ENCODE results near the gene URB2. TPM values are rescaled to one million over a fixed set of nuclear protein-coding genes. Genes with fewer than 3 reads are reported as not detected.
A peak's percentile ranks its signal among the peaks of the same experiment; 100 is the strongest.

URB2 gene
- total RNA-seq = 10 to 100 TPM in 1 of 2 donors, 1 to 10 TPM in 1; 9.9 to 10.5 TPM
- polyA plus RNA-seq = 1 to 10 TPM; 1.2 to 2.6 TPM

DNA sequence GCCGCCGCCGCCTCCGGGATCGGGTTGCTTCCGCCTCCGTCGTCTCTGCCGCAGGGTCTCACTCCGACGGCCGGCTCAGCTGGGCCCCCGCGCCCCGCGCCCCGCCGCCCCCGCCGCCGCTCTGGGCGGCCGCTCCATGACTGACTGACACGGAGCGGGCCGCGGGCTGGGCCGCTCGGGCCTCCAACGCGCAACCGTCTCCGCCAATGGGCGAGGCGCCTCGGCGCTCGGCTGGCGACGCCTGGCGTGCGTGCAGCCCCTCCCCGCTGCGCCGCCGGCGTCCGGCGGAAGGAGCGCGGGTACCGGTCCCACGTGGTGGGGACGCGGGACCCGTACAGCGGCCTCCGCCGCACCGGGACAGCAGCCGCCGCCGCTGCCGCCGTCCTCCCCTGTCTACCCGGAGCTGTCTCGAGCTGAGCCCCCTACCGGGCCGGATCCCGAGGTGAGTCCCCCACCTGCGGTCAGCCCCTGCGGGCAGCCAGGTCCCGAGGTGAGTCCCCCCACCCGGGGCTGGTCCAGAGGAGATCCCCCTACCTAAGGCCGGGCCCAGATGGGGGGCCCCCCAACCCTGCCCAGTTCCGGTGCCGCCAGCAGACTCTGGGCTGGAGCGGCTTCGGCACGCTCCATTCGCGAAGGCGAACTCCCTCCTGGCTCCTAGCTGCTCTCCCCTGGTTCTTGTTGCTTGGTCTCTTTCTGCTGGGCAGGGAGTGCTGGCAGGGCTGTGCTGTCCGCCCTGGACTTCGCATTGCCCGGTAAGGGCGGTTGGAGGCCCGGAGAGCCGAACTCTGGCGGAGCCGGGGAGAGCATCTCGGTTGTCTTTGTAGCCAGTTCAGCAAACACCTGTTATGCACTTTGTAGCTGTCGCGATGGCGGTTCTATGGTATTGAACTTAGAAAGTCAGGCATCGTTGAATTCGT is at the start of gene URB2, which contains the start of gene TAF5L:
Gene URB2 (plus strand): TSS at position 333 of the 917 bp plus-strand sequence. CDS start 1,387 bp downstream, outside the sequence.
Gene TAF5L (minus strand): TSS at position 208 of the 917 bp plus-strand sequence. CDS start 11,640 bp downstream, outside the sequence.
- Histone ChIP-seq H3K36me3 (ENCODE audit: control insufficient read depth in 4 of 4, insufficient read depth in 3 of 4, low read depth in 1 of 4, low read length in 3 of 4) (peaks cover 0 to 1% (median 0%) of the 10 kb centered on the region in 4 donors), H3K27me3 (ENCODE audit: control insufficient read depth in 4 of 4, insufficient read depth in 4 of 4, low read length in 3 of 4) (no peaks in the 10 kb centered on the region), H3K27ac (ENCODE audit: low read depth in 1 of 2, low read length in 2 of 2) (peak within 1 kb of the TSS; percentile 70 to 77), H3K9me3 (ENCODE audit: control insufficient read depth in 4 of 4, low read length in 3 of 4) (no peaks in the 10 kb centered on the region), H3K4me1 (ENCODE audit: control insufficient read depth in 4 of 4, insufficient read depth in 4 of 4, low read length in 3 of 4) (peaks cover 2 to 32% (median 23%) of the 10 kb centered on the region in 4 donors), H3K9ac (ENCODE audit: low read depth in 1 of 2, low read length in 2 of 2) (peak within 1 kb of the TSS; percentile 35 to 81), H3K4me3 (ENCODE audit: low read depth in 1 of 3, low read length in 3 of 3) (peak within 1 kb of the TSS; percentile 90 to 100 (median 97))
- peak; percentile 86 for DNase-seq (ENCODE audit: low spot score)
- TF ChIP-seq RXRA (IDR thresholded peaks at IDR 0.05) (no peak), GABPA (IDR thresholded peaks at IDR 0.05 in 1 of 2, conservative IDR thresholded peaks at IDR 0.05 in 1 of 2) (peak in 1 of 2 donors; percentile 76), FOXA2 (IDR thresholded peaks at IDR 0.05) (no peak), RAD21 (IDR thresholded peaks at IDR 0.05) (peak; percentile 11 to 17)
- TF ChIP-seq, protein P1, sequence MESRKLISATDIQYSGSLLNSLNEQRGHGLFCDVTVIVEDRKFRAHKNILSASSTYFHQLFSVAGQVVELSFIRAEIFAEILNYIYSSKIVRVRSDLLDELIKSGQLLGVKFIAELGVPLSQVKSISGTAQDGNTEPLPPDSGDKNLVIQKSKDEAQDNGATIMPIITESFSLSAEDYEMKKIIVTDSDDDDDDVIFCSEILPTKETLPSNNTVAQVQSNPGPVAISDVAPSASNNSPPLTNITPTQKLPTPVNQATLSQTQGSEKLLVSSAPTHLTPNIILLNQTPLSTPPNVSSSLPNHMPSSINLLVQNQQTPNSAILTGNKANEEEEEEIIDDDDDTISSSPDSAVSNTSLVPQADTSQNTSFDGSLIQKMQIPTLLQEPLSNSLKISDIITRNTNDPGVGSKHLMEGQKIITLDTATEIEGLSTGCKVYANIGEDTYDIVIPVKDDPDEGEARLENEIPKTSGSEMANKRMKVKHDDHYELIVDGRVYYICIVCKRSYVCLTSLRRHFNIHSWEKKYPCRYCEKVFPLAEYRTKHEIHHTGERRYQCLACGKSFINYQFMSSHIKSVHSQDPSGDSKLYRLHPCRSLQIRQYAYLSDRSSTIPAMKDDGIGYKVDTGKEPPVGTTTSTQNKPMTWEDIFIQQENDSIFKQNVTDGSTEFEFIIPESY (IDR thresholded peaks at IDR 0.05) = no peak
- TF ChIP-seq, protein P2, sequence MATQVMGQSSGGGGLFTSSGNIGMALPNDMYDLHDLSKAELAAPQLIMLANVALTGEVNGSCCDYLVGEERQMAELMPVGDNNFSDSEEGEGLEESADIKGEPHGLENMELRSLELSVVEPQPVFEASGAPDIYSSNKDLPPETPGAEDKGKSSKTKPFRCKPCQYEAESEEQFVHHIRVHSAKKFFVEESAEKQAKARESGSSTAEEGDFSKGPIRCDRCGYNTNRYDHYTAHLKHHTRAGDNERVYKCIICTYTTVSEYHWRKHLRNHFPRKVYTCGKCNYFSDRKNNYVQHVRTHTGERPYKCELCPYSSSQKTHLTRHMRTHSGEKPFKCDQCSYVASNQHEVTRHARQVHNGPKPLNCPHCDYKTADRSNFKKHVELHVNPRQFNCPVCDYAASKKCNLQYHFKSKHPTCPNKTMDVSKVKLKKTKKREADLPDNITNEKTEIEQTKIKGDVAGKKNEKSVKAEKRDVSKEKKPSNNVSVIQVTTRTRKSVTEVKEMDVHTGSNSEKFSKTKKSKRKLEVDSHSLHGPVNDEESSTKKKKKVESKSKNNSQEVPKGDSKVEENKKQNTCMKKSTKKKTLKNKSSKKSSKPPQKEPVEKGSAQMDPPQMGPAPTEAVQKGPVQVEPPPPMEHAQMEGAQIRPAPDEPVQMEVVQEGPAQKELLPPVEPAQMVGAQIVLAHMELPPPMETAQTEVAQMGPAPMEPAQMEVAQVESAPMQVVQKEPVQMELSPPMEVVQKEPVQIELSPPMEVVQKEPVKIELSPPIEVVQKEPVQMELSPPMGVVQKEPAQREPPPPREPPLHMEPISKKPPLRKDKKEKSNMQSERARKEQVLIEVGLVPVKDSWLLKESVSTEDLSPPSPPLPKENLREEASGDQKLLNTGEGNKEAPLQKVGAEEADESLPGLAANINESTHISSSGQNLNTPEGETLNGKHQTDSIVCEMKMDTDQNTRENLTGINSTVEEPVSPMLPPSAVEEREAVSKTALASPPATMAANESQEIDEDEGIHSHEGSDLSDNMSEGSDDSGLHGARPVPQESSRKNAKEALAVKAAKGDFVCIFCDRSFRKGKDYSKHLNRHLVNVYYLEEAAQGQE (IDR thresholded peaks at IDR 0.05) = peak; percentile 38
- under 1% methylated on average over 97 of the region's 97 CpGs for WGBS

DNA sequence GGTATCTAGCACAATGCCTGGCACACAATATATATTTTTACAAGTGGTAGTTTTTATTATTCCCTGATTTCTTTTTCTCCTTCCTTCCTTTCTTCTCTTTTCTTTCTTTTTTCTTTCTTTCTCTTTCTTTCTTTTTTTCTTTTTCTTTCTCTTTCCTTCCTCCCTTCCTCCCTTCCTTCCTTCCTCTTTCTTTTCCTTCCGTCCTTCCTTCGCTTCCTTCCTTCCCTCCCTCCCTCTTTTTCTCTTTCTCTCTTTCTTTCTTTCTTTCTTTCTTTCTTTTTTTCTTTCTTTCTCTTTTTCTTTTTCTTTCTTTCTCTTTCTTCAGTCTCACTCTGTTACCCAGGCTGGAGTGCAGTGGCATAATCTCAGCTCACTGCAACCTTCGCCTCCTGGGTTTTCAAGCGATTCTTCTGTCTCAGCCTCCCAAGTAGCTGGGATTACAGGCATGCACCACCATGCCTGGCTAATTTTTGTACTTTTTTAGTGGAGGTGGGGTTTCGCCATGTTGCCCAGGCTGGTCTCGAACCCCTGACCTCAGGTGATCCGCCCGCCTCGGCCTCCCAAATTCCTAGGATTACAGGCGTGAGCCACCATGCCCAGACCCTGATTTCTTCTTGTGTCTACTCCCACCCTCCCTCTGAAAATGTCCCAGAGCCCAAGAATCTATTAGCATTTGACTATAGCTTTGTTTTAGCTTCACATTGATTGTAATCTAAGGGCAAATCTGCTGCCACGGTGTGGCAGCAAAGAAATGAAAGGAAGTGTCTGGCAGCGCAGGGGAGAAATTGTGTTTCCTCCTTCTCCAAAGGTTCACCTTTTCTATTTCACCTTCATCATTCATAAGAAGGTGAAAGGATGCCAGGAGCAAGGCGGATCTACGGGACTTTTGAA is 47.6 kb upstream of the URB2 start:
- no peak for TF ChIP-seq JUND (IDR thresholded peaks at IDR 0.05)
- no peak for TF ChIP-seq RXRA (IDR thresholded peaks at IDR 0.05)
- no peaks in the 10 kb centered on the region for H3K27me3 ChIP-seq (ENCODE audit: control insufficient read depth in 4 of 4, insufficient read depth in 4 of 4, low read length in 3 of 4)
- H3K36me3 ChIP-seq (ENCODE audit: control insufficient read depth in 4 of 4, insufficient read depth in 3 of 4, low read depth in 1 of 4, low read length in 3 of 4) = no peaks in the 10 kb centered on the region
- WGBS = 78% methylated on average over 14 of the region's 14 CpGs
- peaks cover 0 to 5% (median 3%) of the 10 kb centered on the region in 4 donors for H3K4me1 ChIP-seq (ENCODE audit: control insufficient read depth in 4 of 4, insufficient read depth in 4 of 4, low read length in 3 of 4)
- no peaks in the 10 kb centered on the region for H3K9me3 ChIP-seq (ENCODE audit: control insufficient read depth in 4 of 4, low read length in 3 of 4)
- no peak overlapping the region for H3K27ac ChIP-seq (ENCODE audit: low read depth in 1 of 2, low read length in 2 of 2)
- H3K9ac ChIP-seq (ENCODE audit: low read depth in 1 of 2, low read length in 2 of 2) = no peak overlapping the region
- no peak for DNase-seq (ENCODE audit: low spot score)
- H3K4me3 ChIP-seq (ENCODE audit: low read depth in 1 of 3, low read length in 3 of 3) = no peak overlapping the region

All from liver (tissue), 9 donors.